Measurements from ENCODE around the gene SFXN3.

The SFXN3 gene

DNA sequence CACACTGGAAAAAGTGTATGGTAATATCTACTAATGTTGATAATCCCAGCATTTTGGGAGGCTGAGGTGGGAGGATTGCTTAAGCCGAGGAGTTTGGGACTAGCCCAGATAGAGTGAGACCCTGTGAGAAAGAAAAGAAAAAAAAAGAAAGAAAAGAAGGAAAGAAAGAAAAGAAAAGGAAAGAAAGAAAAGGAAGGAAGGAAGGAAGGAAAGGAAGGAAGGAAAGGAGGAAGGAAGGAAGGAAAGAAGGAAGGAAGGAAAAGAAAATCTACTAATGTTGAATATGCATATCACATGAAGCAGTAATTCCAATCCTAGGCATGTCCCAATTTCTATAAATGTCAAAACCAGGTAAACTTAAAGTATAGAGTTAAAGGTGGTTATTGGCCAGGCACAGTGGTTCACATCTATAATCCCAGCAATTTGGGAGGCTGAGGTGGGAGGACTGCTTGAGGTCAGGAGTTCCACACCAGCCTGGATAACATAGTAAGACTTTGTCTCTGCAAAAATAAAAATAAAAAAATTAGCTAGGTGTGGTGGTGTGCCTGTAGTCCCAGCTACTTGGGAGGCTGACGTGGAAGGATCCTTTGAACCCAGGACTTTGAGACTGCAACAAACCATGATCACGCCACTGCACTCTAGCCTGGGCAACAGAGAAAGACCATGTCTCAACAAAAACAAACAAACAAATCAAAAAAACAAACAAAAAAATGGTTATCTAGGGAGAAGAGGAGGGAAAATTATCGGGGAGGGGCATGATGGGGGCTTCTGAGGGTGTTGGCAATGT, 25.5 kb downstream of the SFXN3 start:
- H3K9me3 ChIP-seq (ENCODE audit: control insufficient read depth, insufficient read depth, low read length) = no peaks in the 10 kb centered on the region
- no peak overlapping the region for H3K27ac ChIP-seq (ENCODE audit: low read length)
- H3K36me3 ChIP-seq (ENCODE audit: control insufficient read depth, insufficient read depth, low read length) = no peaks in the 10 kb centered on the region
- H3K27me3 ChIP-seq (ENCODE audit: control insufficient read depth, insufficient read depth, low read length) = no peaks in the 10 kb centered on the region
- no CpG with 5 or more reads among the region's 4 CpGs for WGBS (ENCODE audit: insufficient coverage, insufficient read length)
- H3K4me3 ChIP-seq (ENCODE audit: low read length) = no peak overlapping the region
- DNase-seq (ENCODE audit: low read depth, low spot score) = no peak
- no peaks in the 10 kb centered on the region for H3K4me1 ChIP-seq (ENCODE audit: control insufficient read depth, insufficient read depth, low read length)

DNA sequence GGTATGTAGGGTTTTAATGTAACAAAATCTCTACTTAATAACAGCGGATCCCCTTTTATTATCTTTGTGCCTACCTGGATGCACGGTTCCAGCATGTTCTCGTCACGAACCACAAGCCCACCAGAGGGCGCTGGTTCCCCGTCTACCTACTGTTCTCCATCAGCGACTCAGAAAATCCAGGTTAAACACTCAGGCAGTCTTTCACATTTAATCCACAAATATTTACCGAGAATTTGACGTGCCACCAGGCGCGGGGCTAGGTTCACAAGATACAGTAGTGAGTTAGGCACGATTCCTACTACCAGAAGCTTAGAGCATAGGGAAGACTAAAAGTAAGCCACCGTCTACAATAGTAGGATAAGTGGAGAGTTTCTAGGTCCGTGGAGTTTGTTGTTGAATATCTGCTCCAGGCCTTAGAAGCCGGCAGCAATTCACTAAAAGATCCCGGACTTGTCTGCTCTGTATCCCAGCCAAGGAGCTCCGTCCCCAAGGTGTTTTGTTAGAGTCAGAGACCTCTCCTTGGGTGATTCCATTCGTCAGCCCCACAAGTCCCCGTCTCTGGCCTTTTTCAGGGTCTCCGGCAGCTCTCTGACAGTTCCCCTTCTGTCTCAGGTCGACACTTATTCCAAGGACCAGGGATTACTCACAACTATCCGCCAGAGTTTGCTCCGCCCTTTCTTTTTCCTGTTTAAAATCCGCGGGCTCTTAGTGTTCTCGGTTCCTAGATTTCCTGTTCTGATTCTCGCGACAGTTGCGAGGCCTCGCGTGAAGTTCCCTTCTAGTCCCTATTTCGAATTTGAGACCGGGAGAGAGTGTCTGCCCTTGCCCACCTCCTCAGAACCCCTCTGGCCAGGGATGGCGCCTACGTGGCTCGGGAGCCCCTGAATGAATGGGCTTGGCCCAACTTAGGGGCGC, 29.3 kb downstream of the SFXN3 start:
- Histone ChIP-seq H3K36me3 (ENCODE audit: control insufficient read depth, insufficient read depth, low read length) (no peaks in the 10 kb centered on the region), H3K9me3 (ENCODE audit: control insufficient read depth, insufficient read depth, low read length) (no peaks in the 10 kb centered on the region), H3K4me3 (ENCODE audit: low read length) (peak overlapping the region; percentile 64; the same call in 1 of the 2 replicates), H3K4me1 (ENCODE audit: control insufficient read depth, insufficient read depth, low read length) (peaks cover 8% of the 10 kb centered on the region), H3K27me3 (ENCODE audit: control insufficient read depth, insufficient read depth, low read length) (peaks cover 32% of the 10 kb centered on the region), H3K27ac (ENCODE audit: low read length) (no peak overlapping the region)
- DNase-seq (ENCODE audit: low read depth, low spot score) = no peak
- WGBS (ENCODE audit: insufficient coverage, insufficient read length) = no CpG with 5 or more reads among the region's 37 CpGs

DNA sequence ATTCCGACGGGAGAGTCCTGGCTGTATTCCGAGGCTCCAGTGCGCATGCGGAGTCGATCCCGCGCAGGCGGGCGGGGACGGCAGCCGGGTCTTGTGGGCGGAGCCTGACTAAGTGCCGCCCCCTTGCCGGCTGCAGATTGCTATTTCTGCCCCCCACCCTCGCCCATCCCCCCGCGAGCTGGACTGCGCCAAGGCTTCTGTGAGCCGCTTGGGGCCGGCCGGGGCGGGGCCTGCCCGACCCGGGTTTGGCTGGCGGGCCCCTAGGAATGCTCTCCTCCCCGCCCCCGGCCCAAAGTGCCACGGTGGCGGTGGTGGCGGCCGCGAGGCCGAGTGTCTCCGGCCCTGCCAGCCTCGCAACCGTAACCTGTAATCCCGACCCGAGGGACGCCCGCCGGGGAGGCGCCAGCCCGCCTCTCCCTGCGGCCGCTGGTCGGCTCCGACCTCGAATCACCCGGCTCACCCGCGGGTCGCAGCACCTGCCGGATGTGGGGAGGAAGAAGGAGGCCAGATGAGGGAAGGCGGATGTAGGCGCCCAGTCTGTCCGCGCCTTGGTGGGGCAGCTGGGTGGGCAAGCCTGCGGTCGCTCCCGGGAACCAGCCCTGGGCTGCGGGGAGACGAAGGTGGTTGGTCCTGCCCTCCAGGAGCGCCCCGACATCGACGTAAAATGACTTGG, 30.1 kb downstream of the SFXN3 start:
- no peaks in the 10 kb centered on the region for H3K9me3 ChIP-seq (ENCODE audit: control insufficient read depth, insufficient read depth, low read length)
- peaks cover 40% of the 10 kb centered on the region for H3K27me3 ChIP-seq (ENCODE audit: control insufficient read depth, insufficient read depth, low read length)
- no peak overlapping the region for H3K27ac ChIP-seq (ENCODE audit: low read length)
- peak overlapping the region; percentile 64; the same call in 1 of the 2 replicates for H3K4me3 ChIP-seq (ENCODE audit: low read length)
- WGBS (ENCODE audit: insufficient coverage, insufficient read length) = no CpG with 5 or more reads among the region's 67 CpGs
- H3K4me1 ChIP-seq (ENCODE audit: control insufficient read depth, insufficient read depth, low read length) = peaks cover 11% of the 10 kb centered on the region
- no peaks in the 10 kb centered on the region for H3K36me3 ChIP-seq (ENCODE audit: control insufficient read depth, insufficient read depth, low read length)
- DNase-seq (ENCODE audit: low read depth, low spot score) = no peak

DNA sequence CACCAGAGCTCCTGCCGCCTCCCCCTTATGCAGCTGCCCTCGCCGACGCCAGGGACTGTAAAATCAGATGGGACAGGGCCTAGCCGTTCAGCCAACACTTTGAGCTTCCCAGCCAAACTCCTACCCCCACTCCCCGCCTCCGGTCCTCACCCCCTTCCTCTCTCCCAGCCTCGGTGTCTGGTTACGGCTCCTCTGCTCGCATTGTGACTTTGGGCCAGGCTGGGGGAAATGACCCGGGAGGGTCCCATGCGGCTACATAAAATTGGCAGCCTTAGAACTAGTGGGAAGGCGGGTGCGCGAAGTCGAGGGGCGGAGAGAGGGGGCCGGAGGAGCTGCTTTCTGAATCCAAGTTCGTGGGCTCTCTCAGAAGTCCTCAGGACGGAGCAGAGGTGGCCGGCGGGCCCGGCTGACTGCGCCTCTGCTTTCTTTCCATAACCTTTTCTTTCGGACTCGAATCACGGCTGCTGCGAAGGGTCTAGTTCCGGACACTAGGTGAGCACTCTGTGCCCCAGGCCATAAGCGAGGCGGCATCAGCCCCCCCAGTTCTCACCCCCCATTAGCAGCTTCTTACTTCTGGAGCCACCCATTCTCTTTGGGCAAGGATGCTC, 30.7 kb downstream of the SFXN3 start, which contains the start of gene KAZALD1:
Gene KAZALD1 (plus strand): TSS at position 366 of the 608 bp plus-strand sequence. CDS start 604 bp downstream, outside the sequence.
- Histone ChIP-seq H3K4me1 (ENCODE audit: control insufficient read depth, insufficient read depth, low read length) (peaks cover 12% of the 10 kb centered on the region), H3K4me3 (ENCODE audit: low read length) (peak within 1 kb of the TSS; percentile 64; the same call in 1 of the 2 replicates), H3K27me3 (ENCODE audit: control insufficient read depth, insufficient read depth, low read length) (peaks cover 46% of the 10 kb centered on the region), H3K36me3 (ENCODE audit: control insufficient read depth, insufficient read depth, low read length) (no peaks in the 10 kb centered on the region), H3K9me3 (ENCODE audit: control insufficient read depth, insufficient read depth, low read length) (no peaks in the 10 kb centered on the region), H3K27ac (ENCODE audit: low read length) (no peak within 1 kb of the TSS)
- no CpG with 5 or more reads among the region's 31 CpGs for WGBS (ENCODE audit: insufficient coverage, insufficient read length)
- no peak for DNase-seq (ENCODE audit: low read depth, low spot score)

DNA sequence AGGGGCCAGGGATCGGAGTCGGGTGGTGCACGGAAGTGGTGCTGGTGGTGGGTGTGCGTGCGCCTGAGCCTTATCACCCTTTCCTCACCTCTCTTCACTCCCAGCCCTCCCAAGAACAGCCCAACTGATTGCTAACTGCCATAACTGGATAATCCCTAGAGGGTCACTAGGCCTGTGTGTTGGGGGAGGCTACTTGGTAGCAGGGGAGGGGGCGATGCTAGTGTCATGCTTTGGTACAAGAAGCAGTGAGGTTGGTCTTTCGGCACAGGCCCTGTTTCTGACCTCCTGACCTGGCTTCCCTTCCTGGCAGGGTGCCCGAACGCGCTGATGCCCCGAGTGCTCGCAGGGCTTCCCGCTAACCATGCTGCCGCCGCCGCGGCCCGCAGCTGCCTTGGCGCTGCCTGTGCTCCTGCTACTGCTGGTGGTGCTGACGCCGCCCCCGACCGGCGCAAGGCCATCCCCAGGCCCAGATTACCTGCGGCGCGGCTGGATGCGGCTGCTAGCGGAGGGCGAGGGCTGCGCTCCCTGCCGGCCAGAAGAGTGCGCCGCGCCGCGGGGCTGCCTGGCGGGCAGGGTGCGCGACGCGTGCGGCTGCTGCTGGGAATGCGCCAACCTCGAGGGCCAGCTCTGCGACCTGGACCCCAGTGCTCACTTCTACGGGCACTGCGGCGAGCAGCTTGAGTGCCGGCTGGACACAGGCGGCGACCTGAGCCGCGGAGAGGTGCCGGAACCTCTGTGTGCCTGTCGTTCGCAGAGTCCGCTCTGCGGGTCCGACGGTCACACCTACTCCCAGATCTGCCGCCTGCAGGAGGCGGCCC, 31.4 kb downstream of the SFXN3 start:
- H3K4me1 ChIP-seq (ENCODE audit: control insufficient read depth, insufficient read depth, low read length) = peaks cover 12% of the 10 kb centered on the region
- peak overlapping the region; percentile 43; the same call in 1 of the 2 replicates for H3K4me3 ChIP-seq (ENCODE audit: low read length)
- no peaks in the 10 kb centered on the region for H3K9me3 ChIP-seq (ENCODE audit: control insufficient read depth, insufficient read depth, low read length)
- WGBS (ENCODE audit: insufficient coverage, insufficient read length) = no CpG with 5 or more reads among the region's 63 CpGs
- peaks cover 48% of the 10 kb centered on the region for H3K27me3 ChIP-seq (ENCODE audit: control insufficient read depth, insufficient read depth, low read length)
- H3K36me3 ChIP-seq (ENCODE audit: control insufficient read depth, insufficient read depth, low read length) = no peaks in the 10 kb centered on the region
- H3K27ac ChIP-seq (ENCODE audit: low read length) = no peak overlapping the region
- DNase-seq (ENCODE audit: low read depth, low spot score) = no peak

DNA sequence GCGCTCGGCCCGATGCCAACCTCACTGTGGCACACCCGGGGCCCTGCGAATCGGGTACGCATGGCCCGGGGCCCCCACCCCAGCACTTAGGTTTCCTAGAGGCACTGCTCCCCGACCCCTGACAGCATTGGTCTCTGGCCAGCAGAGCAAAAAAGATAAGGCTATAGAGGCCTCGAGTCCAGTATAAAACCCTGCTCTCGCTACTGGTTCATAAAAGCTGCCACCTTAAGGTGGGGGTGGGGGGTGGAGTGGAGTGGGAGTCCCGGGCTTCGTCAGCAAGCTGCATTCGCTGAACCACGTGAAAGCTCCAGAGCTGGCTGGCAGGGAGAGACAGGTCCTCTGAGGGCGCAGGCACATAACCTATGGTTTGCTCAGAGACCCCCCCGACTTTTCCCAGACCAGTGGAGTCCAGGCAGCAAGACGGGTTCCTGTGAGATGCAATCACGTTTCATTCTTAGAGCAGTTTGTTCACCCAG, 32.1 kb downstream of the SFXN3 start:
- Histone ChIP-seq H3K36me3 (ENCODE audit: control insufficient read depth, insufficient read depth, low read length) (no peaks in the 10 kb centered on the region), H3K27ac (ENCODE audit: low read length) (no peak overlapping the region), H3K9me3 (ENCODE audit: control insufficient read depth, insufficient read depth, low read length) (no peaks in the 10 kb centered on the region), H3K27me3 (ENCODE audit: control insufficient read depth, insufficient read depth, low read length) (peaks cover 48% of the 10 kb centered on the region), H3K4me3 (ENCODE audit: low read length) (no peak overlapping the region; the same call in 1 of the 2 replicates), H3K4me1 (ENCODE audit: control insufficient read depth, insufficient read depth, low read length) (peaks cover 12% of the 10 kb centered on the region)
- WGBS (ENCODE audit: insufficient coverage, insufficient read length) = no CpG with 5 or more reads among the region's 19 CpGs
- DNase-seq (ENCODE audit: low read depth, low spot score) = no peak

DNA sequence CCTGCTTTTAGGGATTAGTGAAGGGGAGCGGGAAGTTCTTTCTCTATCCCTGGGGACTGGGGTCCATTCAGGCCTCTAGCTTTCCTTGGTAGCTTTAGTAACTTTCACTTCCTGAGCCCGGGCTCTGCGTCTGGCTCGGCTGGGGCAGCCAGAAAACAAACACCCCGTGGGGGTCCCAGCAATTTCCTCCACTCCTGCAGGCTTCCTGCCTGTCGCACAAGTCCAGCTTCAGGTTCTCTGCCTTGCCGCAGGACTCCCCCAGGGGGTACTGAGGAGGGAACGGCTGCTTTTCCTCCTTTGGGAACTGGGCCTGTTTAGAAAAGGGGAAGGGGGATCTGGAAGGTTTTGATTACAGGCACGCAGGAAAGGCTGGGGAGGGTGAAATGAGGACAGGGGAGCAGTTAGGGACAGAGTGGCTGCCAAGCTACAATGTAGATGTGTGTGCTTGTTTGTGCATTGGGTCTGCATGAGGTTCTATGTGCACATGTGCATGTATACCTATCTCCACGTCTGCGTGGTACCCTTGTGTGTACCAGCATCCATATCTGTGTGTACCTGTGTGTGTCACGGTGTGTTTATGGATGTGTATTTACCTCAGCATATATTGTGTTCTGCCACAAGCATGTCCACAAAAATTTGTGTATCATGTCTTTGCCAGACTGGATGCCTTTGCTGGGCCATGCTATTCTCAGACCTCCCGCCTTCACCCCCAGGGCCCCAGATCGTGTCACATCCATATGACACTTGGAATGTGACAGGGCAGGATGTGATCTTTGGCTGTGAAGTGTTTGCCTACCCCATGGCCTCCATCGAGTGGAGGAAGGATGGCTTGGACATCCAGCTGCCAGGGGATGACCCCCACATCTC, 32.7 kb downstream of the SFXN3 start:
- Histone ChIP-seq H3K9me3 (ENCODE audit: control insufficient read depth, insufficient read depth, low read length) (no peaks in the 10 kb centered on the region), H3K4me3 (ENCODE audit: low read length) (no peak overlapping the region), H3K4me1 (ENCODE audit: control insufficient read depth, insufficient read depth, low read length) (peaks cover 12% of the 10 kb centered on the region), H3K27me3 (ENCODE audit: control insufficient read depth, insufficient read depth, low read length) (peaks cover 48% of the 10 kb centered on the region), H3K36me3 (ENCODE audit: control insufficient read depth, insufficient read depth, low read length) (no peaks in the 10 kb centered on the region), H3K27ac (ENCODE audit: low read length) (no peak overlapping the region)
- no CpG with 5 or more reads among the region's 15 CpGs for WGBS (ENCODE audit: insufficient coverage, insufficient read length)
- DNase-seq (ENCODE audit: low read depth, low spot score) = no peak

DNA sequence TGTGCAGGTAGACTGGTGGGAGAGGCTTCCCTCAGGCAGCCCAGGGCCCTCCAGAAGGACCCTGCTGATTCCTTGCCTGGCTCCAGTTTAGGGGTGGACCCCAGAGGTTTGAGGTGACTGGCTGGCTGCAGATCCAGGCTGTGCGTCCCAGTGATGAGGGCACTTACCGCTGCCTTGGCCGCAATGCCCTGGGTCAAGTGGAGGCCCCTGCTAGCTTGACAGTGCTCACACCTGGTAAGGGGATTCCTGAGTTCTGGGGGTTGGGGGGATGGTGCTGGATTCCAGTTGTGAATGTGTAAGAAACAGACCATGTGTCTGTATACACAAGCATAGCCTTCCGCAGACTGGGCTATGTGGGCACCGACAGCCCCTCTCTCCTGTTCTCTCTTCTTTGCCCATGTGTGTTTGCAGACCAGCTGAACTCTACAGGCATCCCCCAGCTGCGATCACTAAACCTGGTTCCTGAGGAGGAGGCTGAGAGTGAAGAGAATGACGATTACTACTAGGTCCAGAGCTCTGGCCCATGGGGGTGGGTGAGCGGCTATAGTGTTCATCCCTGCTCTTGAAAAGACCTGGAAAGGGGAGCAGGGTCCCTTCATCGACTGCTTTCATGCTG, 33.5 kb downstream of the SFXN3 start:
- peaks cover 48% of the 10 kb centered on the region for H3K27me3 ChIP-seq (ENCODE audit: control insufficient read depth, insufficient read depth, low read length)
- no peaks in the 10 kb centered on the region for H3K9me3 ChIP-seq (ENCODE audit: control insufficient read depth, insufficient read depth, low read length)
- no peak overlapping the region for H3K4me3 ChIP-seq (ENCODE audit: low read length)
- WGBS (ENCODE audit: insufficient coverage, insufficient read length) = no CpG with 5 or more reads among the region's 9 CpGs
- no peak for DNase-seq (ENCODE audit: low read depth, low spot score)
- H3K4me1 ChIP-seq (ENCODE audit: control insufficient read depth, insufficient read depth, low read length) = peaks cover 12% of the 10 kb centered on the region
- H3K36me3 ChIP-seq (ENCODE audit: control insufficient read depth, insufficient read depth, low read length) = no peaks in the 10 kb centered on the region
- no peak overlapping the region for H3K27ac ChIP-seq (ENCODE audit: low read length)
